HL-60 (cell line): Measurements from ENCODE around the gene SLC4A4.

ENCODE experiments used
- GABPA ChIP-seq: IDR thresholded peaks from 2 replicates; pipeline ENCODE4 v1.6.1; 2012; ENCODE audit warnings: low read depth
- POLR2AphosphoS5 ChIP-seq: IDR thresholded peaks from 2 replicates; pipeline ENCODE4 v1.6.1; 2012; ENCODE audit warnings: low read depth
- REST ChIP-seq: IDR thresholded peaks from 2 replicates; pipeline ENCODE4 v1.6.1; 2012; ENCODE audit warnings: low read depth; ENCODE audit not compliant: insufficient replicate concordance
- SPI1 ChIP-seq: IDR thresholded peaks from 2 replicates; pipeline ENCODE4 v1.6.1; 2012; ENCODE audit warnings: low read depth, mild to moderate bottlenecking, borderline replicate concordance
- TF ChIP-seq, protein P1 (sequence below): IDR thresholded peaks from one replicate; pipeline ENCODE4 v1.5.1; 2011; ENCODE audit warnings: low read length, control low read depth, inconsistent platforms; ENCODE audit not compliant: insufficient read depth

- TF ChIP-seq, protein P1, sequence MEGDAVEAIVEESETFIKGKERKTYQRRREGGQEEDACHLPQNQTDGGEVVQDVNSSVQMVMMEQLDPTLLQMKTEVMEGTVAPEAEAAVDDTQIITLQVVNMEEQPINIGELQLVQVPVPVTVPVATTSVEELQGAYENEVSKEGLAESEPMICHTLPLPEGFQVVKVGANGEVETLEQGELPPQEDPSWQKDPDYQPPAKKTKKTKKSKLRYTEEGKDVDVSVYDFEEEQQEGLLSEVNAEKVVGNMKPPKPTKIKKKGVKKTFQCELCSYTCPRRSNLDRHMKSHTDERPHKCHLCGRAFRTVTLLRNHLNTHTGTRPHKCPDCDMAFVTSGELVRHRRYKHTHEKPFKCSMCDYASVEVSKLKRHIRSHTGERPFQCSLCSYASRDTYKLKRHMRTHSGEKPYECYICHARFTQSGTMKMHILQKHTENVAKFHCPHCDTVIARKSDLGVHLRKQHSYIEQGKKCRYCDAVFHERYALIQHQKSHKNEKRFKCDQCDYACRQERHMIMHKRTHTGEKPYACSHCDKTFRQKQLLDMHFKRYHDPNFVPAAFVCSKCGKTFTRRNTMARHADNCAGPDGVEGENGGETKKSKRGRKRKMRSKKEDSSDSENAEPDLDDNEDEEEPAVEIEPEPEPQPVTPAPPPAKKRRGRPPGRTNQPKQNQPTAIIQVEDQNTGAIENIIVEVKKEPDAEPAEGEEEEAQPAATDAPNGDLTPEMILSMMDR, result no peak
- no peak for TF ChIP-seq SPI1
- no peak for TF ChIP-seq REST
- TF ChIP-seq POLR2AphosphoS5, result no peak
- no peak for TF ChIP-seq GABPA
These were observed 17.2 kb downstream of the SLC4A4 start for GRCh38 chr4:71355971-71356370.
